Muscle layer of colon (tissue), 2 donors: ENCODE results near the gene ACLY.

Experiments
- H3K27ac ChIP-seq: one replicate; pipeline ENCODE4 v1.7.0; 2013; ENCODE audit warnings: low read depth, mild to moderate bottlenecking, low read length, moderate library complexity
- H3K27me3 ChIP-seq, 2 donors: one replicate each; pipeline ENCODE4 v1.7.0; 2013; ENCODE audit warnings: low read length in 2 of 2, mild to moderate bottlenecking in 2 of 2; ENCODE audit not compliant: insufficient read depth in 2 of 2, control insufficient read depth in 1 of 2
- H3K36me3 ChIP-seq: one replicate; pipeline ENCODE4 v1.7.0; 2013; ENCODE audit warnings: mild to moderate bottlenecking, low read length; ENCODE audit not compliant: insufficient read depth
- H3K4me1 ChIP-seq: one replicate; pipeline ENCODE4 v1.7.0; 2013; ENCODE audit warnings: mild to moderate bottlenecking, low read length; ENCODE audit not compliant: insufficient read depth
- H3K4me3 ChIP-seq, 2 donors: one replicate each; pipeline ENCODE4 v1.7.0; 2013; ENCODE audit warnings: low read length in 2 of 2, low read depth in 1 of 2, mild to moderate bottlenecking in 1 of 2, moderate library complexity in 1 of 2
- H3K9ac ChIP-seq: one replicate; pipeline ENCODE4 v1.7.0; 2013; ENCODE audit warnings: low read length
- H3K9me3 ChIP-seq: one replicate; pipeline ENCODE4 v1.7.0; 2013; ENCODE audit warnings: mild to moderate bottlenecking, low read length
- donor health status: abdominal sarcoma.
- donor health status: Adenocarcinoma of cecum.

The ACLY gene

DNA sequence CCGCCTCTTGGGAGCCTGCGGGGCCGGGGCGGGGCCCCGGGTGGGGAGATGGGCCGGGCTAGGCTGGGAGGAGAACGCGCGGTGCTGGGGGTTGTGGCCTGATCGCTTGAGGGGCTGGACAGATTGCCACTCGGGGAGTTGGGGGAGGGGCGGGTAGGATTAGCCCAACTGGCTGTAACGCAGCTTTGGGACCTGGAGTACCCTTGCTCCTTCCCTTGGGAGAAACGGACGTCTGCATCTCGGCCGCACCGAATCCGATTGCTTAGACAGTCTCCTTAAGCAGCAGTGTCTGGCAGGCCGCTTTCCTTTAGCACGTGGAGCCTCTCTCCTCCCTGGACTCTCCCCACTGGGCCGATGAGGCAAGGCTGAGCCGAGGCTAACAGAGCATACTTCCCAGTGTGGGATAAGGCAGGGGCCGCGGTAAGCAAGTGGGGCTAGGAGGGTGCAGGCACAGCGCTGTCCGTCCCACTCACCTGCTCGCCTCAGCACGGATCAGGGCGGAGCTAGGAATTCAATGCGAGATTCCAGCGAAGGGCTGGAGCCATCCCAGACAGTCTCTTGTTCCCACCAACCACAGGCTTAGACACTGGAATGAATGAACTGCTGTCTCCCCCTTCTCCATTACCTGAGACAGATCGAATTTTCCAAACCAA is 540 bp upstream of the ACLY start:
- Histone ChIP-seq H3K27ac (peak overlapping the region; percentile 27), H3K4me1 (peaks cover 24% of the 10 kb centered on the region), H3K9ac (peak overlapping the region; percentile 39), H3K4me3 (peak overlapping the region; percentile 25 to 92), H3K27me3 (no peaks in the 10 kb centered on the region), H3K36me3 (no peaks in the 10 kb centered on the region), H3K9me3 (no peaks in the 10 kb centered on the region)

DNA sequence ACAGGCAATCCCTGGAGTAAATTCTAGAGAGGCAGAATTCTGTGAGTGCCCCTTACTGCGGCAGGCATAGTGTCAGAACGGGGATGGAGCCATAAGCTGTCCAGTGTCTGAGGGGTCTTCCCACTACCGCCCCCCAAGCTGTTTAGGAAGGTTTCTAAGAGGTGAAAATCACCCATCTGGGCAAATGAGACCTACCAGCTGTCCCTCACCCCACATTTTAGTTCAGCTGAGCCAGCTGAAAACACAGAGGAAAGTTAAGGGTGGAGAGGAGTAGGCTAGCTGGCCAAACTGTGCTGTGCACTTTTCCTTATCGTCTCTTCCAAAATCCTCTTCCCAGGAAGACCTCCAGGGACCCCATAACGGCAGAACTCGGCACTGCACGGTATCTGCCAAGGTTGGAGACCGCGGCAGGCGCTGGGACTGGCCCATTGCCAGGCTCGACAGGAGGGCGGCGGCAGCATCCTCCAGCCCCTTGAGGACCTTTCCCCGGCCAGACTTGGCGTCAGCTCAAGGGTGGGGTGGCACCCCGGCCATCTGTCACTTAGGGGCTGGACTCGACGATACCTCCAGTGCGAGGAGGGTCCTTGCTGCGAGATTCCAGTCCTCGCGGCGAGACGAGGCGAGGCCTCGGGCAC is 955 bp downstream of the ACLY start:
- H3K27ac ChIP-seq, result peak overlapping the region; percentile 79
- peak overlapping the region; percentile 76 for H3K9ac ChIP-seq
- no peaks in the 10 kb centered on the region for H3K27me3 ChIP-seq
- no peaks in the 10 kb centered on the region for H3K9me3 ChIP-seq
- peak overlapping the region; percentile 63 to 92 for H3K4me3 ChIP-seq
- peaks cover 9% of the 10 kb centered on the region for H3K36me3 ChIP-seq
- peaks cover 25% of the 10 kb centered on the region for H3K4me1 ChIP-seq

DNA sequence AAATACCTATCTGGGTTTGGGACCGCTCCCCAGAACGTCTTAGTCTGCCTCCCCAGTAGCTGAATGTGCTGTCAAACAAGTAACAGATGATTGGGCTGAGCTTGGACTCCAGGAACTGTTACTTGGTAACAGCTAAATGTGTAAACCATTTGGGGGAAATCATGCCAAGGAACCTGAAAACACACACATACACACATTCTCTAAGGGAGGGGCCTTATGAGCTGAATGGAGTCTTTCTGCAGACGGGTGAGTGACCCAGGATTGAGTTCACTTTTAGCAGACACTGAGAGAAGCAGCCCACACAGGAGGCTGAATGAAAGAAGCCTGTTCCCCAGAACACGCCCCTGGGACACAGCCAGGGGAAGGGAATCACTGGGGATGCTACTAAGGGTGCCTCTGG is 1.6 kb downstream of the ACLY start:
- Histone ChIP-seq H3K4me3 (peak overlapping the region in 1 of 2 donors; percentile 92), H3K4me1 (peaks cover 25% of the 10 kb centered on the region), H3K9me3 (no peaks in the 10 kb centered on the region), H3K9ac (no peak overlapping the region), H3K27ac (peak overlapping the region; percentile 79), H3K36me3 (peaks cover 15% of the 10 kb centered on the region), H3K27me3 (no peaks in the 10 kb centered on the region)

DNA sequence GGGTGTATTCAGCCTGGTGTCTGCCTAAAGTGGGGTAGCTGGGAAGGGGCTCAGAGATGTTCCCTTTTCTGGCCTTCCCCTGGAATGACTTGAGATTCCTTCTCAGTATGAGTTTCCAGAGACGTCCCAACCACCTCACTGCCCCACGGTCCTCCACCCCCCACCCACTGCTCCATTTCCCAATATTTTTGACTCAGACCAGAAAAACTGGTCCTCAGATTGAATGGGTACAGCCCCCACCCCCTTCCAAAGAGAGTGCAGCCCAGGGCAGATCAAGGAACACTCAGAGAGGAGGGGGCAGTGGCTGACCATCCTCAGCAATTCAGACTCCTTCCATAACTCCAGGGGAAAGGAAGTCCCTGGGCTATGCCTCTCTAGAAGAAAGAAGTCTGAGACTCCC is 3.2 kb downstream of the ACLY start:
- H3K36me3 ChIP-seq, result peaks cover 30% of the 10 kb centered on the region
- no peak overlapping the region for H3K4me3 ChIP-seq
- H3K27ac ChIP-seq, result no peak overlapping the region
- H3K9ac ChIP-seq, result no peak overlapping the region
- H3K27me3 ChIP-seq, result no peaks in the 10 kb centered on the region
- H3K4me1 ChIP-seq, result peaks cover 25% of the 10 kb centered on the region
- H3K9me3 ChIP-seq, result no peaks in the 10 kb centered on the region

DNA sequence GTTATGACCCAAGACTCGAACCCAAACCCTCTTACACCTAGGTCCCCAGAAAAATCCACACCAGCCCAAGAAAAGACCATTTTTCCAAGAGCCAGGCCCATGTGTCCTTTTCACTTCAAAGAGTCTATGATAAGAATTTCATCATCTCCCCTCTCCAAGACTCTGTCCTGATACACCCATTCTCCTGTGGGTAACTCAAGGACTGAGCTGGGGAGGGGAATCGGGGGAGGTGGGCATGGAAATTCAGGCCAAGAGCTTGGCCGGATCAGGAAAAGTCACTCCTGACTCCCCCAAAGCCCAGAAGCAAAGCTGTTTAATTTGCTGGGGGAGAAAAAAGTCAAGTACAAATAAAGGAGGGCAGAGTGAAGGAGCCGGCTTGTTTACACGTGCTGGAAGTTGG is 3.7 kb downstream of the ACLY start:
- peaks cover 25% of the 10 kb centered on the region for H3K4me1 ChIP-seq
- no peak overlapping the region for H3K27ac ChIP-seq
- H3K36me3 ChIP-seq, result peaks cover 35% of the 10 kb centered on the region
- no peaks in the 10 kb centered on the region for H3K27me3 ChIP-seq
- H3K9ac ChIP-seq, result no peak overlapping the region
- no peaks in the 10 kb centered on the region for H3K9me3 ChIP-seq
- no peak overlapping the region for H3K4me3 ChIP-seq

DNA sequence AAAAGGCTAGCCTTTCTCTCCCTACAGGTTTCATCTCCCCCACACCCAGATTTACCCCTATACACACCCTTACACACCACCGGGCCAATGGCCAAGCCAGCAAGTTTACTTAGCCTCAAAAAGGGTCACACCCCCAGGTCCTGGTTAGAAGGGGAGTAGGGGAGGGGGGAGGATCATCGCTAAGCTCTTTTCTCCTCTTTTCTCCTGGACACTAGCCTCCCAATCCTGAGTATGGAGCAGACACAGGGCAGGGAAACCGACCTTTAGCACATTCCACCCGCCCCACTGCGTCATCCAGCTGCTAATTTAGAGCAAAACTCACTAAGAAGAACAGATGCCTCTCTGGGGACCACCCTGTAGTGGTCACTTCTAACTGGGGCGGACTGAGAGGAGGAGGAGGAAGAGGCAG is 4.4 kb downstream of the ACLY start:
- Histone ChIP-seq H3K9me3 (no peaks in the 10 kb centered on the region), H3K4me1 (peaks cover 22% of the 10 kb centered on the region), H3K27ac (no peak overlapping the region), H3K4me3 (no peak overlapping the region), H3K9ac (no peak overlapping the region), H3K27me3 (no peaks in the 10 kb centered on the region), H3K36me3 (peaks cover 41% of the 10 kb centered on the region)

DNA sequence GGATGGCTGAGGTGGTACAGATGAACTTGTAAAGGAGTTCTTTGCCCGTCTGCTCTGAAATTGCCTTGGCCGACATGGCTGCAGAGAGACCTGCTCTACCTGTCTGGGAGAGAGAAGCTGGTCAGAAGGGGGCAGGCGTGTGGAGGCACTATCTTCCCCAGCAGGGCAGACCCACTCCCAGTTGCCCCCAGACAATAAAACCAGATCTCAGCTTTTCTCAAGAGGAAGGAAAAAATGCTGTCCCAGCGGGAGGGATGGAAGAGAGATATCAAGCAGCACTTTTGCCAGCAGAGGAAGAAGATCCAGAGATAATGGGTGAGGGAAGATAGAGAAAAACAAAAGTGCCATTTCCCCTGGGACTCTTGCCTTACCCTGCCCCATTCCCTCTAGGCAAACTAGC is 5.0 kb downstream of the ACLY start:
- H3K4me1 ChIP-seq, result peaks cover 20% of the 10 kb centered on the region
- no peaks in the 10 kb centered on the region for H3K9me3 ChIP-seq
- no peaks in the 10 kb centered on the region for H3K27me3 ChIP-seq
- H3K27ac ChIP-seq, result no peak overlapping the region
- no peak overlapping the region for H3K9ac ChIP-seq
- H3K36me3 ChIP-seq, result peaks cover 47% of the 10 kb centered on the region
- no peak overlapping the region for H3K4me3 ChIP-seq

DNA sequence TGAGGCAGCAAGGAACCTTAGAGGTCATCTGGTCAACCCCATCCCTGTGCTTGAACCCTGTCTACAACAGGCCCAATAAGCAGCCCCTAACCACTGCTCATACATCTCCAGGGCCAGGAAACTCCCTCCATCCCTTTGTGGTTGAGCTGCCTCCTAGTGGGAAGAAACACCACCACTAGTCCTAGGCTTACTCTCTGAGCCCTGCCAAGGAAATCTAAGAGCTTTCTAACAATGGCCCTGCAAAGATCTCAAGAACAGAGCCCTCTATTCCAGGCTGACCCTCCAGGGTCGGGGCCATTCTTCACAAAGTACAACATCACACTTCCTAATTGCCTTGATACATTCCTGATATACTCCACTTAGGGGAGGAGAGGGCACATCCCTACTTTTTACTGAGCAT is 5.8 kb downstream of the ACLY start:
- Histone ChIP-seq H3K27ac (no peak overlapping the region), H3K27me3 (no peaks in the 10 kb centered on the region), H3K9me3 (no peaks in the 10 kb centered on the region), H3K4me3 (no peak overlapping the region), H3K4me1 (peaks cover 19% of the 10 kb centered on the region), H3K36me3 (peaks cover 49% of the 10 kb centered on the region), H3K9ac (no peak overlapping the region)

DNA sequence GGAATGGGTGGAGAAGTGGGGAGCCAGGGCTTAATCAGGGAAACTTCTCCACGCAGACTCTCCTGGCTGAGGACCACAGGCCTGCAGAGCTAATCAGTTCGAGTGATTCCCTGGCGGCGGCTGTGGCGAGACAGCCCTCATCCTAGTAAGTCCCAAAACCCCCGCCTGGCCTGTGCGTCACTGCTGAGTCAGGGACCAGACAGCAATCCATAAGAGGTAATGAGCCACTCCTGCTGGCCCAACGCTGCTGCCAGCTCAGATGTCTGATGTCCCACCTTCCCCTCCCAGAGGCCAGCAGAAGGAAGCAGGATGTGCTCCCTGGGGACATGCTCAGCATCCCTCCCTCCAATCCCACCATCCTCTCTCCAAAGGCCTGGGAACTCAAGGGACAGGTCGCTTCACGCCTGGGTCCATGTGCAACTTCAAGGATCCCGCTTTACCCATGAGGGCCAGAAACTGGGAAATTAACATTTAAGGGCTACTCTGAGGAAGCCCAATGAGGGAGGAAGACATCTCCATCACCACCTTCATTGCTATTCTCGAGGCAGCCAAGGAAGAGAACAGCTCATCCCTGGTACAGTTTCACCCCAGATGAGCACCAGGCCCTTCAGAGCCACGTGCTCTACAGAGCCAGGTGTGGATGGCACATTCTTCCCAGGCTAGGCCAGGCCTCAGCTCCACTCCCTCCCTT is 7.9 kb downstream of the ACLY start:
- Histone ChIP-seq H3K27me3 (no peaks in the 10 kb centered on the region), H3K36me3 (peaks cover 60% of the 10 kb centered on the region), H3K9me3 (no peaks in the 10 kb centered on the region), H3K4me3 (no peak overlapping the region), H3K27ac (no peak overlapping the region), H3K9ac (no peak overlapping the region), H3K4me1 (peaks cover 13% of the 10 kb centered on the region)

DNA sequence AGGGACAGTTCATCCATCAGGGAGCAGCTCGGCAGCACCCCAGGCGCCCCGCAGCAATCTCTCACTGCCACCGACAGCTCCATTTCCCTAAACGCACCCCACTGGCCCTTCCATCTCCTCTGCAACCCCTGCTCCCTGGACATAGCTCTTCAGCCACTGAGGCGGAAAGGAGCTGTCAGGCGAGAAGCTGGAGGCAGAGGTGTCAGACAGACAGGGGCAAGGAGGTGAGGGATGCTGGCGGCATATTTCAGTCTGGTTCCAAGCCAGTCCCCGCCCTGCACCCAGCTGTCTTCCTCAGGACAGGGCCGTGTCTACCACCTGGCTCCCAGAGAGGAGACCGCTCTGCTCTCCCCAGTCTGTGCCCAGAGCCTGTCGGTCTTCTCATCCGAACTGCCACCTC is 9.7 kb downstream of the ACLY start:
- peaks cover 76% of the 10 kb centered on the region for H3K36me3 ChIP-seq
- no peaks in the 10 kb centered on the region for H3K27me3 ChIP-seq
- H3K27ac ChIP-seq, result no peak overlapping the region
- H3K4me1 ChIP-seq, result peaks cover 8% of the 10 kb centered on the region
- H3K9me3 ChIP-seq, result no peaks in the 10 kb centered on the region
- H3K9ac ChIP-seq, result no peak overlapping the region
- no peak overlapping the region for H3K4me3 ChIP-seq

DNA sequence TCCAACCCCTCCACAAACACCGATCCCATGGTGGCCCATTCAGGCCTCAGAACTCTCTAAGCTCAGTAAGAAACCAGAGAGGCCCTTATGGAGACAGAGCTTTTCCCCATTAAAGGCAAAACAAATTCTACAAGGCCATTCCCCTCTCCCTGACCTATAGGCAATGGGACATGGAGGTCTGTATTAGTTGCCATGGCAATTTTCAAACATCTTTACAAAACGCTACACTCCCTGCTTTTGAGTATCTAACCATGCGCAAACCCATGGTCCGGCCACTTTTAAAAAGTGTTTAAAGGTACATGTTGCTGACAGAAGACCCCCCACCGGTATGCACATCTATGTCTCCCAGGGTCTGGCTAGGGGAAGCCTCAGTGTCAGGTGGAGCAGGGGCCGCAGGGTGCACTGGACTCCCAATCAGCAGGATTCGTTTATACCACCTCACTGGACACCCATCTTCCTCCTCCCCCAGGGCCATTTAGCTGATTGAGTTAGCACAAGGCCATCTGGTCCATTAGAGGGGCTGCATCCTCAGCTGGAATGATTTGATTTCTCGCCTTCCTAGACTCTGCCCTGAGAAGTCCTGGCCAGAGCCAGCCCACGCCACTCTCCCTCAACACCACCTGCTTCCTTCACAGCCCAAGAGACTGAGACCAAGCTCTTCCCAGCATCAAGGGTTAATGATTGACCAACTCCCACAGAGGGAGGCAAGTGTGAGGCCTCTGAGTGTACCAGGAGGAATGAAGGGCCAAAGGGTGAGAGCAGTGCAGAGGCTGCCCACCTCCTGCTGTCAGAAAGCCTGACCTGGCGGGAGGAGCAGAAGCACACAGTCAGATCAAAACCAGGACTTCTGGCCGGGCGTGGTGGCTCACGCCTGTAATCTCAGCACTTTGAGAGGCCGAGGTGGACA is 10.9 kb downstream of the ACLY start:
- H3K4me1 ChIP-seq, result peaks cover 8% of the 10 kb centered on the region
- H3K27ac ChIP-seq, result no peak overlapping the region
- H3K9ac ChIP-seq, result no peak overlapping the region

More for the DNA sequence above, 10.9 kb downstream of the ACLY start:
- Histone ChIP-seq H3K27me3 (no peaks in the 10 kb centered on the region), H3K36me3 (peaks cover 68% of the 10 kb centered on the region), H3K4me3 (no peak overlapping the region), H3K9me3 (no peaks in the 10 kb centered on the region)
